LNCAP (cell line): ENCODE data around the gene TMEM174.
A peak's percentile ranks its signal among the peaks of the same experiment; 100 is the strongest.

ENCODE experiments used
- TF ChIP-seq, protein P1 (sequence below): fragments of 450-650 bp; IDR thresholded peaks from 2 replicates; pipeline ENCODE4 v1.5.1; 2017; ENCODE audit warnings: mild to moderate bottlenecking

Gene TMEM174

DNA sequence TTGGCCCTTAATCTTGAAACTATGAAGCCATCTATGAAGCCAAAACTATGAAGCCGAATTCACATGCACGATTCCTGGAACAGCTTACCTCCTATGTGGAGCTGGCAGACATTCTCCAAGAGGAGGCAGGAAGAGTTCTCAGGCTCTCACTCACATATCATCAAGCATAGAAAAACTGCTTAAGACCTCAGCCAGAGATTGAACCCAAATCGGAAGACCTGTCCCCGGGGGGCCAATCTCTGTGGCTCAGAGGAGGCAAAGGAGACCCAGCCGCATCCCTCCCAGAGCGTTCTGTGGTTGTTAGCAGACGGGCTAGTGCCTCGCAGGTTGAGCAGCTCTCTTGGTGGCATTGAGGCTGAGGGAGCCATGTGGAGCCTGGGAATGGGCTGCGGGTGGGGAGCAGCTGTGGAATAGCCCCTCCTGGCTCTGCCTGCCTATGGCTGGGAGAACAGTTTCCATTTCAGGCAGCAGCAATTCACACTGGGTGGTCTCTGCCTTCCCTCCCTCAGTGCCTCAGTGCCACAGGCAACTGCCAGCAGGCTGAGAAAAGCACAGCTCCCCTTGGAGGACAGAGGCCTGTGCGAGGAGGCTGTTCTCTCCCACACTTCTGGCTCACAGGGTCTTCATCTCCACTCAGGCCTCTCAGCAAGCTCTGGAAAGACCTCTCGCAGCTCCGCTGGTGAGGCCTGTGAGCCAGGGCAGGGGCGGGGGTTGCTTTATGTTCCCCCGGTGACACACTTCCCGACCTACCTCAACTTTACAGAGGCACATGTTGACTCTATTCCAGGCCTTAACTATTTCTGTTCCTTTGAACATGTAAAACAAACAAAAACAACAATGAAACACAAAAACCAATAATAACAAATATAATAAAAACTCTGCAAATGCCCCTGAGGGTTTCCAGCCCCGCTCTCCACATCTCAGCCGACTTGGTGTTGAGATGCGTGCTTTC lies 17.4 kb upstream of the TMEM174 start:
- TF ChIP-seq, protein P1, sequence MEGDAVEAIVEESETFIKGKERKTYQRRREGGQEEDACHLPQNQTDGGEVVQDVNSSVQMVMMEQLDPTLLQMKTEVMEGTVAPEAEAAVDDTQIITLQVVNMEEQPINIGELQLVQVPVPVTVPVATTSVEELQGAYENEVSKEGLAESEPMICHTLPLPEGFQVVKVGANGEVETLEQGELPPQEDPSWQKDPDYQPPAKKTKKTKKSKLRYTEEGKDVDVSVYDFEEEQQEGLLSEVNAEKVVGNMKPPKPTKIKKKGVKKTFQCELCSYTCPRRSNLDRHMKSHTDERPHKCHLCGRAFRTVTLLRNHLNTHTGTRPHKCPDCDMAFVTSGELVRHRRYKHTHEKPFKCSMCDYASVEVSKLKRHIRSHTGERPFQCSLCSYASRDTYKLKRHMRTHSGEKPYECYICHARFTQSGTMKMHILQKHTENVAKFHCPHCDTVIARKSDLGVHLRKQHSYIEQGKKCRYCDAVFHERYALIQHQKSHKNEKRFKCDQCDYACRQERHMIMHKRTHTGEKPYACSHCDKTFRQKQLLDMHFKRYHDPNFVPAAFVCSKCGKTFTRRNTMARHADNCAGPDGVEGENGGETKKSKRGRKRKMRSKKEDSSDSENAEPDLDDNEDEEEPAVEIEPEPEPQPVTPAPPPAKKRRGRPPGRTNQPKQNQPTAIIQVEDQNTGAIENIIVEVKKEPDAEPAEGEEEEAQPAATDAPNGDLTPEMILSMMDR: no peak

DNA sequence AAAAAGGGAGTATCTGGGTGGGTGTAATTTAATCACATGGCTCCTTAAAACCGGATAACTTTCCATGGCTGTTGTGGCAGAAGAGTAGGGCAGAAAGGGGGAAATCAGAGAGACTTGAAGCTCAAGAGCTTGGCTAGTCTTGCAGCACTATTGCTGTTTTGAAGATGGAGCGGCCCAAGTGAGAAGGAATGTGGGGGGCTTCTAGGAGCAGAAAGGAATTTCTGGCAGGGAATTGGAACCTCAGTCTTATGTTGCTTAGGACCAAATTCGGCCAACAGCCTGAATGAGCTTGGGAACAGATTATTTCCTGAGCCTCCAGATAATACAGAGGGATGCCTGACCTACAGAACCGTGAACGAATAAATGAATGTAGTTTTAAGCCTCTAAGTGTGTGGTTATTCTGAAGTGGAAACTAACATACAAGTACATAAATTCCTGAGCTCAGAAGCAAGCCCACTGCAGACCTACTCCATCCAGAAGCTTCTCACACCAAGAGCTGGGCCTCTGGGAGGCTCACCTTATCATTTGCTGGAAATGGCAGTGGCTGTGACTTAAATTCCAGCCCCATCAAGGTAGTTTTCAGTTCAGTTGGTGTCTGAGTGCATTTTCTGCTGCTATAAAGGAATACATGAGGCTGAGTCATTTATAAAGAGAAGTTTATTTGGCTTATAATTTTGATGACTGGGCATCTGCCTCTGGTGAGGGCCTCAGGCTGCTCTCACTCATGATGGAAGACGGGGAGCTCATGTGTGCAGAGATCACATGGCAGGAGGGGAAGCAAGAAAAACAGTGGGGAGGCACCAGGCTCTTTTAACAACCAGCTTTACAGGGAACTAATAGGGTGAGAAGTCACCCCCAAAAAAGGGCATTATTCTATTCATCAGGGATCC lies 15.3 kb upstream of the TMEM174 start:
- TF ChIP-seq, protein P1: no peak

DNA sequence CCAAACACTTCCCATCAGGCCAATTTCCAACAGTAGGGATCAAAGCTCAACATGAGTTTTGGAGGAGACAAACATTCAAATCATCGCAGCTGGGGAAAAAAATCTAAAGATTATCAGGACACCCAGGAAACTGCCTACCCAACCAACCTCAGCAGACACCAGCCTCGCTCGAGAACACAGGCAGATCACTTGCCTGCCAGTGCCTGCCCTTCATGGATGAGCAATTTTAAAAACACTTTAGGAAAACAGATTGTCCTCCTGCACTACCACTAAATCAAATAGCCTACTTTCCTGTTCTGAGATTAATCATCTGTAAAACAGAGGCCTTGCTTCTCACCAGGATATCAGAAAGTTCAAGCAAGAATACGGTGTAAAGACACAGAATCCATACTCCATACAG lies 14.7 kb upstream of the TMEM174 start:
- TF ChIP-seq, protein P1: no peak

DNA sequence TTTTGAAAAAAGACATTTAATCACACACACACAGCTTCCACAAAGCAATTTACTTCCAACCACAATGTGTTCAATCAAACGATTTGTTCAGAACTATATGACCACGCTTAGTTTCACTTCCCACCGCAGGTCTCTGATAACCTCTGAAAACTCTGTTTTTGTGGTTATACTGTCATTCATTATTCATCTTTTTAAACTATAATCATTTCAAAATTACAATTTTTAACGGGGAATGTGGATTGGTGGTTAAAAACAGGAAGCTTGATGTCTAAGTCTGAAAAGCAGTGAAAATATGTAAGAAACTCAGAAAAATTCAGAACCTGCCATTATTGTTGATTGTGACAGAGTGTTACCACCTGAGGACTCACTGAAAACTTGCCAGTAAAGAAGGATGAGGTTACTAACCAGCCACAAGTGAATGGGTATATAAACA lies 12.7 kb upstream of the TMEM174 start:
- TF ChIP-seq, protein P1: no peak

DNA sequence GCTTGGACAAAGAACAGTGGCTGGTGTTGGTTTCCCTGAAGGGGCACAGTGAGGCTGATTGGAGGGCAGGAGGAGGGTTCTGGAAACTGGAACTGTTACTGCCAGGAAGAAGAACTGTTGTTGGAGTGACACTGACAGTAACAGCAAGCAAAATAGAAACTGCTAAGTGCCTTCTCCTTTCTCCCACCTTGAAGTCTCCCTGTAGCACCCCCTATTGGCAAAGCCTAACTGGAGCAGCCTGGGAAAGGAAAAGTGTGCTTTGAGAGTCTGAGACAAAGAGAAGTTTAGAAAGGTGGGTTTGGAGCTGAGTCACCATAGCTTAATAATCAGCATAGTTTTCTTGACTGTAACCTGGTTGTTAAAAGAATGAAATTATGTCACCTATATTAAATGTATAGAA lies 2.5 kb upstream of the TMEM174 start:
- TF ChIP-seq, protein P1: peak; percentile 76

DNA sequence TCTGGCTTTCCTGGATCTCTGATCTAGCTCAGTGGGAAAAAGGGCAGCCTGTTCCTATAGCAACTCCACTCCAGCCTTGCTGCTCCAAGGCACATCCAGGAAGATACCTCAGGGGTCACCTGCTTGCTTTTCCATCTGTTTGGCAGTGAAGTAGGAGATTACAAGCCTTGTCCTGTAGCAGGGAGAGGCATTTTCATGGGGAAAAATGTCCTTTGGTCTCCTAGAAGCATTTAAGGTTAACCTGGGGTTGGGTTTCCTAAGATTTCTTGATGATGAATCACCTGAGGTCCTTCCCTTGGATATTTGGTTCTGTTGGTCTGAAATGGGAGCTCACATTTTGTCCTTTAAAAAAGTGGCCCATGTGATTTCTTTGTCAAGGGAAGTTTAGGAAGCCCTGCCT lies 1.5 kb upstream of the TMEM174 start:
- TF ChIP-seq, protein P1: no peak

DNA sequence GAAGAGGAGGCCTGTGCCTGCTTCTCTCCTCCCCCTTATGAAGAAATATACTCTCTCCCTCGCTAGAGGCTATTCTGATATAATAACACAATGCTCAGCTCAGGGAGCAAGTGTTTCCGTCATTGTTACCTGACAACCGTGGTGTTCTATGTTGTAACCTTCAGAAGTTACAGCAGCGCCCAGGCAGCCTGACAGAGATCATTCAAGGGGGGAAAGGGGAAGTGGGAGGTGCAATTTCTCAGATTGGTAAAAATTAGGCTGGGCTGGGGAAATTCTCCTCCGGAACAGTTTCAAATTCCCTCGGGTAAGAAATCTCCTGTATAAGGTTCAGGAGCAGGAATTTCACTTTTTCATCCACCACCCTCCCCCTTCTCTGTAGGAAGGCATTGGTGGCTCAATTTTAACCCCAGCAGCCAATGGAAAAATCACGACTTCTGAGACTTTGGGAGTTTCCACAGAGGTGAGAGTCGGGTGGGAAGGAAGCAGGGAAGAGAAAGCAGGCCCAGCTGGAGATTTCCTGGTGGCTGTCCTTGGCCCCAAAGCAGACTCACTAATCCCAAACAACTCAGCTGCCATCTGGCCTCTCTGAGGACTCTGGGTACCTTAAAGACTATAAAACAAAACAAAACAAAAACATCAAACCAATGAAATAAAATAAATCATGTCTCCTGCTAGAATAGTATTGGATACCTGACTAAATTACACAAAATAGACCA lies 1.3 kb downstream of the TMEM174 start:
- TF ChIP-seq, protein P1: no peak
